ENCODE measurements around the gene DSC2.
"Not testable (repeated sequence)": the region's sequence is repeated elsewhere in the genome, so short reads cannot be mapped to it uniquely, and the experiment has no call there.

DSC2 gene

GRCh38 chr18:31102025-31102684, at the start of gene DSC2:
DSC2 (minus strand) TSS chr18:31102421; CDS start chr18:31101971, 450 bp downstream.
- no peak for DNase-seq (ENCODE audit: low read depth in 2 of 2)

GRCh38 chr18:31149351-31149750, 47.1 kb upstream of the DSC2 start:
- no peak for DNase-seq (ENCODE audit: low read depth in 2 of 2)

GRCh38 chr18:31148600-31148999, 46.4 kb upstream of the DSC2 start:
- no peak for DNase-seq (ENCODE audit: low read depth in 2 of 2)

DNA sequence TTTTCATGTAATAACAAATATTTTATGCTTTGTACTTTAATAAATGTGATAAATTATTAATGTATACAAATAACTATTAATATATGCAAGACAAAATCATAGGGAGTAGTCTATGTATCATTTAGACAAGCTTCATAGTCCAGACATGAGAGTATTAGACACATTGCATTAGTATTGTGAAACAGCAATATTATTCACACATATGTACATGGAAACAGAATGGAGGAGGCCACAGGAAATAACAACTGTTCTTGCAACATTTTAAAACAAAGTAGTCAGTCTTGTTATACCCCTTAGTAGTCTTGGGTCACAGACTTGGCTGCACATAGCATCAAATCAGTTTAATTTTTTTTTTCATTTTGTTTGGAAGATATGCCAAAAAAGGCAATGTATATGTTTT, 44.6 kb upstream of the DSC2 start:
- DNase-seq (ENCODE audit: low read depth in 2 of 2), result no peak

GRCh38 chr18:31143025-31143424, 40.8 kb upstream of the DSC2 start:
- no peak for DNase-seq (ENCODE audit: low read depth in 2 of 2)

DNA sequence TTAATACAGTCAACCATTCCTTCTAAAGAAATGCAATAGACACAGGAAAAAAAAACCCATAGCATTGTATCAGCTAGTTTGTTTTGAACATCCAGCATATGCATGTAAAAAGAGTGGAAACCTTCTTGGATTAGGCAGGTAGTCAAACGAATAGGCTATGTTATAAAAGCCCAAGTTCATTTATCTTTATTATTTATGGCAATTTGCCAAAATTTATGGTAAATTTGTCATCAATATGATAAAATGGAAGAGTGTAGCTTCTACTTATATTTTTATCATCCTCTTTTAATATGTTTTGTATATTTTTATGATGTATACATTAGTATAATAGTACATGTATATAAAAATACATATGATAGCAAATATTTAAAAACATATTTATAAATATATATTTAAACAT, 36.5 kb upstream of the DSC2 start:
- no peak for DNase-seq (ENCODE audit: low read depth in 2 of 2)

DNA sequence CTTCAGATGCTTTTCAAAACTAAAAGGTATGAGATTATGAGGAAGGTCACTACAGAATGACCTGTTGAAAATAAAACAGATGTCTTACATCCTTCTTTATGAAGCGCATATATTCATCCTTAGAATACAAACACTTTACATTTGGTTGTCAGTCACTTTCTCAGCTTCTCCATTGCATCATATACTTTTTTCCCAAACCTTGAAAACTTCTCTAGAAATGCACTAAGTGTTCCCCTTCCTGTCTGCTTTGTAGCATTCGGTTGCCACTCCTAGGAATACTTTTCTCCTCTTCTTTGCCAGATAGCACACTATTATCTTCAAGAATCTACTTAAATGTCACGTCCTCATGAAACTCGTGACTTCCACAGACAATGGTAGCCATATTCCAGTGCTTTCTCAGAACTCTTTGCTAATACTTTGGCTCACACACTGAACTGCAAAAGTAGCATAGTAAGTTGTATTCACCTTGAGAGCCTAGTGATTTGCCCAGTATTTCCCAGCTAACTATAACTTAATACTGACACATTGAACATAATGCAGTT, 32.8 kb upstream of the DSC2 start:
- no peak for DNase-seq (ENCODE audit: low read depth in 2 of 2)

GRCh38 chr18:31129398-31130115, 27.3 kb upstream of the DSC2 start:
- DNase-seq (ENCODE audit: low read depth in 2 of 2), result no peak

- no peak for DNase-seq (ENCODE audit: low read depth in 2 of 2)
These were observed 23.7 kb upstream of the DSC2 start for GRCh38 chr18:31125878-31126277.

DNA sequence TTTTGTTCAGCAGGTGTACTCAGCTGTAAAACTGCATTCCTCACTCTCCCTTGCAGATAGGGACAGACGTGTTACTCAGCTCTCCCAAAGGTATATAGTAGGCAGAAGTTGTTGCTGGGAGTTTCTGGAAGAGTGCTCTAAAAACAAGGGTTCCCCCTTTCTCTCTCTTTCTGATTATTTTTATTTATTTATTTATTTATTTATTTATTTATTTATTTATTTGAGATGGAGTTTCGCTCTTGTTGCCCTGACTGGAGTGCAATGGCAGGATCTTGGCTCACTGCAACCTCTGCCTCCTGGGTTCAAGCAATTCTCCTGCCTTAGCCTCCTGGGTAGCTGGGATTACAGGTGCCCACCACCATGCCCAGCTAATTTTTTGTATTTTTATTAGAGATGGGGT, 20.9 kb upstream of the DSC2 start:
- not testable (repeated sequence) for DNase-seq (ENCODE audit: low read depth in 2 of 2)

DNA sequence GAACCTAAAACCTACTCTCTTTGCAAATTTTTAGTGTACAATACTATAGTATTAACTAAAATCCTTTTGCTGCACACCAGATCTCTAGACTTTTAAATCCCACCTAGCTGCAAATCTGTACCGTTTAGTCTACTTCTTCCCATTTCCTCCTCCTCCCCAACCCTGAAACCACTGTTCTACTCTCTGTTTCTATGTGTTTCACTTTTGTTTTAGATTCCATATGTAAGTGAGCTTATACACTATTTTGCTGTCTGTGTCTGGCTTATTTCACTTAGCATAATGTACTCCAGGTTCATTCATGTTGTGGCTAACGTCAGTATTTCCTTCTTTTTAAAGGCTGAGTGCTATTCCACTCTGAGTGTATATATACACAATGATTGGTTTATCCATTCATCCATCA, 18.4 kb upstream of the DSC2 start:
- DNase-seq (ENCODE audit: low read depth in 2 of 2), result no peak

DNA sequence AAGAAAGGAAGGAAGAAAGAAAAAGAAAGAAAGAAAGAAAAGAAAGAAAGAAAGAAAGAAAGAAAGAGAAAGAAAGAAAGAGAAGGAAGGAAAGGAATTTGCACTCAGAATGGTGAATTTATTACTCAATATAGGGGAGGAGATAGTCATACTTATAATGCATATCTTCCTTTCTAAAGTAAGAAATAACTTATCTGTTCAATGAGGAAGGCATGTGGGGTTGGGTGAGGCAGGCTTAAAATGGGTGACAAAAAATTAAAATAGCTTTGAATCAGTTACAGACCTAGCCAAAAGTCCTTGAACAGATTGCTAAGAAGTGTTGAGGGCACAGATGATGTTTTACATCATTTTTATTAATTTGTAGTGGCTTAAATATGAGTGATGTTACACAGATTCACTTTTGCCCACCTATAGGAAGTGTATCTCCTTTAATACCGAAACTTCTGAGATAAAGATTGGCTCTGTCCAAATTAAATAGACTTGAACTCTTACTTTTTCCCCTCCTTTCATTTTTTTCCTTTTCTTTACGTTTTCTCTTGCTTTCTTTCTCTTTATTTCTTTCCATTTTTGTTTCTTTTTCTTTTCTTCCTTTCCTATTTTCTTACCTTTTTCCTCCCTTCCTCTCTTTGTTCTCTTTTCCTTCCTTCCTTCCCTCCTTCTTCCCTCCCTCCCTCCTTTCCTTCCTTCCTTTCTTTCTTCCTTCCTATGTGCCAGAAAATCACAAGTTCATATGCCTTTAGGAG, 14.8 kb upstream of the DSC2 start:
- DNase-seq (ENCODE audit: low read depth in 2 of 2), result no peak

GRCh38 chr18:31112804-31113203, 10.6 kb upstream of the DSC2 start:
- DNase-seq (ENCODE audit: low read depth in 2 of 2), result no peak

- DNase-seq (ENCODE audit: low read depth in 2 of 2), result no peak
These were observed 3.5 kb upstream of the DSC2 start for GRCh38 chr18:31105733-31106132.

GRCh38 chr18:31104444-31104843, 2.2 kb upstream of the DSC2 start:
- DNase-seq (ENCODE audit: low read depth in 2 of 2), result no peak

DNA sequence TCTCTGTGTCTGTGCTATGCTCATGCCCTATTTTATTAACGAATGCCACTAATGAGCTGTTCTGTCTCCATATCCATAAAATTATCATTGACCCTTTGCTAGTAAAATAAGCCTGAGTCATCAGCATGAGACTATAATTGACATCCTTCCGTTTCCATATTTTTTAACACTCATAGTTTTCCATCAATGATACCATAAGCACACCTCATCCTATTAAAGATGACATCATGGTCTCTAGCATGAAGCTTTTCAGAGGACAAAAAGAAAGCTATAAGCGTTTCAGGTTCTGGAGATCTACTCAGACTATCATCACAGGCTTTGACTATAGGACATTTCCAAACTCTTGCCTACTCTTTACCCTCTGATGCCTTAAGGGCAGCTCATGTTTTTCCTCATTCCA, 1.2 kb upstream of the DSC2 start:
- no peak for DNase-seq (ENCODE audit: low read depth in 2 of 2)

GRCh38 chr18:31102941-31103340, 720 bp upstream of the DSC2 start:
- DNase-seq (ENCODE audit: low read depth in 2 of 2), result no peak

DNA sequence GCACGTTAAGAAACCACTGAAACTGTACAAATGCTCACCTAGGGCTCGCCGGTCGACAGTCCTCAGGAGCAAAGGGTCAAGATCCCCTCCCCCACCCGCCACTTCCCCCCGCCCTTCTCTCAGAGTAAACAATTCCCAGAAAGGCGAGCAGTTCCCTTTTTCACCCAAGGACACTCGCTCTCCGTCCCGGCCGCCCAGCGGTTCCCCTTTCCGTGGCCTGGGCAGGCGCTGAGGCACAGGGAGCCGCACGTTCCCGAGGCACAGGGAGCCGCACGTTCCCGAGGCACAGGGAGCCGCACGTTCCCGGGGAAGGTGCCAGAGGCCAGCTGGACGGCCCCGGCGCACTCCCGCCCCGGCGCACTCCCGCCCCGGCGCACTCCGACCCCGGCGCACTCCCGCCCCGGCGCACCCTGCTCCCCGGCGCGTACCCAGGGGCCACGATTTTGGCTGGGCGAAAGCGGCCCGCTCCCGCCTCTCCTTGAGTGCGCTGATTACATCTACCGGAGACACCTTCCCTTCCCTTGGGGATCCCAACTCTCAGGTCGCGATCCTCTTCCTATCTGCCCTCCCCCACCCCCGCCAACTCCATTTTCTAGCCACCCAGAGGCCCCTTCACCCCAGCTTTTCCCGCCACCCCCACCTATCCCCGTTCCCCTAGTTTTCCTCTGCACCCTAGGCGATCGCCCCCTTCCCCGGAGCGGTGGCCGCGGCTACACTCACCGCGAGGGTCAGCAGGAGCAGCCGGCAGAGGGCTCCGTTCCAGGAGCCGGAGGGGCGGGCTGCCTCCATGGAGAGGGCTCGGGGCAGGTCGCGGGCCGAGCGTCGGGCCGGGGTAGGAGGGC, 817 bp downstream of the DSC2 start:
- DNase-seq (ENCODE audit: low read depth in 2 of 2), result no peak

- no peak for DNase-seq (ENCODE audit: low read depth in 2 of 2)
These were observed 1.6 kb downstream of the DSC2 start for GRCh38 chr18:31100436-31101182.

- DNase-seq (ENCODE audit: low read depth in 2 of 2), result no peak
These were observed 2.6 kb downstream of the DSC2 start for GRCh38 chr18:31099450-31100230.
